Gastroesophageal sphincter (tissue), 3 donors: ENCODE results near the gene ABCB7.
"Not testable (repeated sequence)": the region's sequence is repeated elsewhere in the genome, so short reads cannot be mapped to it uniquely, and the experiment has no call there.

ENCODE experiments used
- EP300 ChIP-seq: sonication (generic); formaldehyde crosslinking; IDR thresholded peaks from one replicate; pipeline ENCODE4 v1.6.1; 2017; ENCODE audit warnings: antibody characterized with exemption, mild to moderate bottlenecking
- POLR2A ChIP-seq, 2 donors: fragments of 450-650 bp; IDR thresholded peaks; one replicate each; pipeline ENCODE4 v1.6.1; 2017; ENCODE audit warnings: antibody characterized with exemption in 2 of 2, mild to moderate bottlenecking in 2 of 2, moderate library complexity in 1 of 2
- POLR2AphosphoS5 ChIP-seq: sonication (generic); formaldehyde crosslinking; IDR thresholded peaks from one replicate; pipeline ENCODE4 v1.6.1; 2017; ENCODE audit warnings: antibody characterized with exemption
- TF ChIP-seq, protein P1 (sequence below), 4 experiments: fragments of 200-600 bp in 2 of 4; fragments of 450-650 bp in 2 of 4; sonication (generic) in 1 of 4; IDR thresholded peaks; one replicate each; pipeline ENCODE4 v1.5.1; 2017 to 2019; ENCODE audit warnings: antibody characterized with exemption in 4 of 4, mild to moderate bottlenecking in 2 of 4, moderate library complexity in 2 of 4

DNA sequence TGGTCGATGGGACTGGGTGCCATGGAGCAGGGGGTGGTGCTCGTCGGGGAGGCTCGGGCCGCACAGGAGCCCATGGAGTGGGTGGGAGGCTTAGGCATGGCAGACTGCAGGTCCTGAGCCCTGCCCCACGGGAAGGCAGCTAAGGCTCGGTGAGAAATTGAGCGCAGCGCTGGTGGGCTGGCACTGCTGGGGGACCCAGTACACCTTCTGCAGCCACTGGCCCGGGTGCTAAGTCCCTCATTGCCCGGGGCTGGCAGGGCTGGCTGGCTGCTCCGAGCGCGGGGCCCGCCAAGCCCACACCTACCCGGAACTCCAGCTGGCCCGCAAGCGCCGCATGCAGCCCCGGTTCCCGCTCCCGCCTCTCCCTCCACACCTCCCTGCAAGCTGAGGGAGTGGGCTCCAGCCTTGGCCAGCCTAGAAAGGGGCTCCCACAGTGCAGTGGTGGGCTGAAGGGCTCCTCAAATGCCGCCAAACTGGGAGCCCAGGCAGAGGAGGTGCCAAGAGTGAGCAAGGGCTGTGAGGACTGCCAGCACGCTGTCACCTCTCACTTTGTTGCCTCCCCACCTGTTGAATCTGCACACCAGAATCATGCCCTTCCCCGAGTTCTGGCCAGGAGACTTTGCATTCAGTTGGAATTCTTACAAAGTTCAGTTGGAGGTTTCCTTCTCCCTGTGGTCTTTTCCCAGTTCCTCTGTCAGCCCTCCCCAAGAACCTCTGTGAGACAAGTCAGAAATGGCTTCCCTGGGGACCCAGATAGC, 23.6 kb upstream of the ABCB7 start:
- TF ChIP-seq POLR2AphosphoS5; POLR2A (IDR thresholded peaks at IDR 0.05); EP300: not testable (repeated sequence)
- TF ChIP-seq, protein P1, sequence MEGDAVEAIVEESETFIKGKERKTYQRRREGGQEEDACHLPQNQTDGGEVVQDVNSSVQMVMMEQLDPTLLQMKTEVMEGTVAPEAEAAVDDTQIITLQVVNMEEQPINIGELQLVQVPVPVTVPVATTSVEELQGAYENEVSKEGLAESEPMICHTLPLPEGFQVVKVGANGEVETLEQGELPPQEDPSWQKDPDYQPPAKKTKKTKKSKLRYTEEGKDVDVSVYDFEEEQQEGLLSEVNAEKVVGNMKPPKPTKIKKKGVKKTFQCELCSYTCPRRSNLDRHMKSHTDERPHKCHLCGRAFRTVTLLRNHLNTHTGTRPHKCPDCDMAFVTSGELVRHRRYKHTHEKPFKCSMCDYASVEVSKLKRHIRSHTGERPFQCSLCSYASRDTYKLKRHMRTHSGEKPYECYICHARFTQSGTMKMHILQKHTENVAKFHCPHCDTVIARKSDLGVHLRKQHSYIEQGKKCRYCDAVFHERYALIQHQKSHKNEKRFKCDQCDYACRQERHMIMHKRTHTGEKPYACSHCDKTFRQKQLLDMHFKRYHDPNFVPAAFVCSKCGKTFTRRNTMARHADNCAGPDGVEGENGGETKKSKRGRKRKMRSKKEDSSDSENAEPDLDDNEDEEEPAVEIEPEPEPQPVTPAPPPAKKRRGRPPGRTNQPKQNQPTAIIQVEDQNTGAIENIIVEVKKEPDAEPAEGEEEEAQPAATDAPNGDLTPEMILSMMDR (IDR thresholded peaks at IDR 0.05) = not testable (repeated sequence)
